Type B pancreatic cell (in vitro differentiated cells): ENCODE measurements around the gene TLX2. TPM values are rescaled to one million over a fixed set of nuclear protein-coding genes. Genes with fewer than 3 reads are reported as not detected.
A peak's percentile ranks its signal among the peaks of the same experiment; 100 is the strongest.

Experiments used
- DNase-seq: peaks from one replicate; pipeline ENCODE4 v3.0.0; 2021; ENCODE audit warnings: mixed read lengths; ENCODE audit not compliant: unreplicated experiment; ENCODE audit errors: extremely low spot score
- H3K27ac Mint-ChIP-seq: 2 replicates; pipeline ENCODE4 v1.8.0; 2021; ENCODE audit warnings: mild to moderate bottlenecking, mixed read lengths
- H3K27me3 Mint-ChIP-seq: 2 replicates; pipeline ENCODE4 v1.8.0; 2021; ENCODE audit warnings: mixed read lengths
- H3K36me3 Mint-ChIP-seq: 2 replicates; pipeline ENCODE4 v1.8.0; 2021; ENCODE audit warnings: mixed read lengths
- H3K4me1 Mint-ChIP-seq: one replicate; pipeline ENCODE4 v1.8.0; 2021; ENCODE audit warnings: mixed read lengths; ENCODE audit not compliant: unreplicated experiment
- H3K4me3 Mint-ChIP-seq: 2 replicates; pipeline ENCODE4 v1.8.0; 2021; ENCODE audit warnings: mild to moderate bottlenecking, mixed read lengths
- H3K9me3 Mint-ChIP-seq: 2 replicates; pipeline ENCODE4 v1.8.0; 2021; ENCODE audit warnings: mixed read lengths
- total RNA-seq: library from RNA; stranded (reverse); gene quantifications from 2 replicates; pipeline ENCODE4 v1.2.1, GENCODE V29; 2021; ENCODE audit warnings: low replicate concordance
- TF ChIP-seq, protein P1 (sequence below): fragments of 200-600 bp; sonication (generic); conservative IDR thresholded peaks from 2 replicates; pipeline ENCODE4 v1.5.0; 2021; ENCODE audit warnings: antibody characterized with exemption, mild to moderate bottlenecking

TLX2 gene
- total RNA-seq, 1 donor from 2014 or later = 2.9 TPM

DNA sequence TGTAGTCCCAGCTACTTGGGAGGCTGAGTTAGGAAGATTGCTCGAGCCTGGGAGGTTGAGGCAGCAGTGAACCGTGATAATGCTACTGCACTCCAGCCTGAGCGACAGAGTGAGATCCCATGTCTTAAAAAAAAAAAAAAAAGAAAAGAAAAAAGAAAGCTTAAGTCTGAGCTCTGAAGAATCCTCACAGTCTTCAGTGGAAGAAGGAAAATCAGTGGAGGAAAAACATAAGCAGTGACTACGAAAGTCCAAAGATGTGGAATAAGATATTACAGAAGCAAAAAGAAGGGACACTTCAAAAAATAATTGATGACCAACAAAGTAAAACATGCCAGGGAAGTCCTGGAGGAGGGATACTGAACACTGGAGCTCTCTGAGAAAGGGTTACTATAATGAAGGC is 4.0 kb upstream of the TLX2 start:
- Mint-ChIP-seq H3K4me1 (peaks cover 15% of the 10 kb centered on the region), H3K9me3 (no peaks in the 10 kb centered on the region), H3K27me3 (peaks cover 65% of the 10 kb centered on the region), H3K27ac (no peak overlapping the region), H3K36me3 (peaks cover 8% of the 10 kb centered on the region), H3K4me3 (no peak overlapping the region)
- TF ChIP-seq, protein P1, sequence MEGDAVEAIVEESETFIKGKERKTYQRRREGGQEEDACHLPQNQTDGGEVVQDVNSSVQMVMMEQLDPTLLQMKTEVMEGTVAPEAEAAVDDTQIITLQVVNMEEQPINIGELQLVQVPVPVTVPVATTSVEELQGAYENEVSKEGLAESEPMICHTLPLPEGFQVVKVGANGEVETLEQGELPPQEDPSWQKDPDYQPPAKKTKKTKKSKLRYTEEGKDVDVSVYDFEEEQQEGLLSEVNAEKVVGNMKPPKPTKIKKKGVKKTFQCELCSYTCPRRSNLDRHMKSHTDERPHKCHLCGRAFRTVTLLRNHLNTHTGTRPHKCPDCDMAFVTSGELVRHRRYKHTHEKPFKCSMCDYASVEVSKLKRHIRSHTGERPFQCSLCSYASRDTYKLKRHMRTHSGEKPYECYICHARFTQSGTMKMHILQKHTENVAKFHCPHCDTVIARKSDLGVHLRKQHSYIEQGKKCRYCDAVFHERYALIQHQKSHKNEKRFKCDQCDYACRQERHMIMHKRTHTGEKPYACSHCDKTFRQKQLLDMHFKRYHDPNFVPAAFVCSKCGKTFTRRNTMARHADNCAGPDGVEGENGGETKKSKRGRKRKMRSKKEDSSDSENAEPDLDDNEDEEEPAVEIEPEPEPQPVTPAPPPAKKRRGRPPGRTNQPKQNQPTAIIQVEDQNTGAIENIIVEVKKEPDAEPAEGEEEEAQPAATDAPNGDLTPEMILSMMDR = no peak
- no peak for DNase-seq

DNA sequence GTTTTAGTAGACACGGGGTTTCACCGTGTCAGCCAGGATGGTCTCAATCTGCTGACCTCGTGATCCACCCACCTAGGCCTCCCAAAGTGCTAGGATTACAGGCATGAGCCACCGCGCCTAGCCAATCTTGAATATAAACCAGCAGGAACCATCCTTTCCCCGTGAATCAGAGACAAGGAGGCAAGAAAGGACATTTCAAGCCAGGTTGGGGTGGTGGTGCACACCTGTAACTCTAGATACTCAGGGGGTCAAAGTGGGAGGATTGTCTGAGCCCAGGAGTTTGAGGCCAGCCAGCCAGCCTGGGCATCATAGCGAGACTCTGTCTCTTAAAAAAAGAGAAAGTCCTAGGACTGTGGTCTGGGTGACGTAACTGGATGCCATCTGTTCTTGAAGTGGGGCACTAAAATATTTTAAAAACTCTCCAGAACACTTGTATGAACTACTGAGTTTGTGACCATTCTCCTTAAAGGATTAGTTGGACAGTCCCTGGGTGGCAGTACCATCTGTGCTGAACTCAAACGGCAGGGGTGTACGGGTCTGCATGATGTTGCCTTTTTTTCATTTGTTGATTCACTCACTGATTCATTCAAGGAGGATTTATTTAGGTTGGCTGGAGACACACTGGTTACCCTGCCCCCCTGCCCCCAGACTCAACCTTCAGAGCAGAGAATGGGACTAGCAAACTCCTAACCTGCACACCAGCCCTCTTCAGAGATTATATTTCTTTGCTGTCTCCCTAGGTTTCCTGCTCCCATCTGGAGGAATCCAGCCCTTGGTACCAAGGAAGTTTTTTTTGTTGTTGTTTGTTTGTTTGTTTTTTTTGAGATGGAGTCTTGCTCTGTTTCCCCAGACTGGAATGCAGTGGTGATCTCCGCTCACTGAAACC is 2.9 kb upstream of the TLX2 start:
- Mint-ChIP-seq H3K36me3 (peaks cover 6% of the 10 kb centered on the region), H3K27ac (no peak overlapping the region), H3K4me1 (peaks cover 15% of the 10 kb centered on the region), H3K4me3 (no peak overlapping the region), H3K27me3 (peaks cover 74% of the 10 kb centered on the region), H3K9me3 (no peaks in the 10 kb centered on the region)
- no peak for DNase-seq
- TF ChIP-seq, protein P1 = no peak

DNA sequence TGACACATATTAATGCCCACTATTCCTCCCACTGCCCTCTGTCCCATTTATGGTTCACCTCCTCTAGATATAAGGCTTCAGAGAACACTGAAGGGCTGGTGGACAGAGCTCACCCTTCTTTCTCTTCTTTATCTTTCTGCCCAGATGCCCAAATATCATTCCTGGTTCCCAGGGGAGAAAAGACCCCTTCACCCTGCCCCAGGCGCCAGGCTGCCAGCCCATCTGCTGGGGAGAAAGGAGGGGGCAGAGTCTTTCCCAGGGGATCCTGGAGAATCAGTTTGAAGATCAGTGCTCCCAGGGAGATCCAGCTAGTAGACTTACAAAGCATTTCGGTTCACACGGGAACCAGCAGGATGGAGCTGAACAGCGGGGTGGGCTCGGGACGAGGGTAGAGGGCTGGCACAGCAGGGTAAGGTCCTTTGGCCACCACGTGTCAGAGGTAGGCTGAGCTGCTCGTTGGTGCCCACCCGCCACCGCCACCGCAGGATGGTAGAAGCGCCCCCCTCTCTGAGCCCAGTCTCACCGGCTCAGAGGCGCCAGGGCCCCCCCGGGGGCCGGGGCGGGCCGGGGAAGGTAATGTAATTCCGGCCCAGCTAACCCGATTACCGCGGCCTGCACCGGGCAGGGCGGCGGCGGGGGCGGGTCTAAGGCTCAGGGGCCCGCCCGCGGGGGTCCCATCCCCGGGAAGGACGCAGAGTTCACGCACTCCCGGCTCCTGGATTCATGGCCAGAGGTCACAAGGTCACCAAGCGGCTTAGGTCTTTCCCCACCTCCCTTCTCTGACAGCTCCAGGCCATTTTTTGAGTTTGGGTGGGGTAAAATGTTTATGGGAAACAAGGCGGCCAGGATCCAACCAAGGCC is 1.3 kb upstream of the TLX2 start:
- TF ChIP-seq, protein P1 = no peak
- peaks cover 9% of the 10 kb centered on the region for H3K4me1 Mint-ChIP-seq
- no peaks in the 10 kb centered on the region for H3K9me3 Mint-ChIP-seq
- H3K4me3 Mint-ChIP-seq = peak overlapping the region; percentile 34
- no peak for DNase-seq
- peaks cover 3% of the 10 kb centered on the region for H3K36me3 Mint-ChIP-seq
- H3K27ac Mint-ChIP-seq = no peak overlapping the region
- peaks cover 85% of the 10 kb centered on the region for H3K27me3 Mint-ChIP-seq

DNA sequence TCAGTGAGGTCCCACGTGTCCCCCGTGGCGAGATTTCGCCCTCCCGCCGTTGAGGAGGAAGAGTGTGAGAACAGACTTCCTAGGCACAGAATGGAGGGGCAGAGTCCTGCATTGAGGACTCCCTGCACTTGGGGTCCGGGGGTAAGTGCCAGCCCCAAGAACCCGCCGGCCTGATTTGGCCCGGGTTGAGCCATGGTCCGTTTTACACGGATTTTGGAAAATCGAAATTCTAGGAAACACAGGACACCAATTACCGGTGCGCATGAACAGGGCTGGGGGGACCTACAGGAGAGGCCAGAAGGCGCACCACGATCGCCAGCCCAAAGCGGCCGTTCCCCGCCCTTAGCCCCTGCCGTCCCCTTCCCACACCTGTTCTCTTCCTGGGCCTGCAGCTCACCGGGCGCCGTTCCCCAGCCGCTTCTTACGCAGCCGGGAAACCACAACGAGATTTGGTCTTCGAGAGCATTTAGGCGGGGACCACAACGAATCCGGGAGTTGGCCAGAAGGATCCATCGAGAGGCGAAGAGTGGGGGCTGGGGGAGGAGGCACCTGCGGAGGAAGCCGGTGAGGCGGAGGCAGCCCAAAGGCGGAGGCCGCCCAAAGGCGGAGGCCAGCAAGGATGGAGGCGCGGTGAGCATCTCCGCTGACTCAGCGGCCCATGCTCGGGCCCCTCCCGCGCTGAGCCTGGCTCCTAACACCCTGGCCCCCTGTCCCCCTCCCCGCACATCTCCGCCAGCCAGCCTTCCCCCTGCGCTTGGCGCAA is 464 bp upstream of the TLX2 start:
- Mint-ChIP-seq H3K4me3 (peak overlapping the region; percentile 34), H3K36me3 (peaks cover 3% of the 10 kb centered on the region), H3K27me3 (peaks cover 85% of the 10 kb centered on the region), H3K4me1 (peaks cover 1% of the 10 kb centered on the region), H3K9me3 (no peaks in the 10 kb centered on the region), H3K27ac (no peak overlapping the region)
- DNase-seq = no peak
- TF ChIP-seq, protein P1 = no peak

DNA sequence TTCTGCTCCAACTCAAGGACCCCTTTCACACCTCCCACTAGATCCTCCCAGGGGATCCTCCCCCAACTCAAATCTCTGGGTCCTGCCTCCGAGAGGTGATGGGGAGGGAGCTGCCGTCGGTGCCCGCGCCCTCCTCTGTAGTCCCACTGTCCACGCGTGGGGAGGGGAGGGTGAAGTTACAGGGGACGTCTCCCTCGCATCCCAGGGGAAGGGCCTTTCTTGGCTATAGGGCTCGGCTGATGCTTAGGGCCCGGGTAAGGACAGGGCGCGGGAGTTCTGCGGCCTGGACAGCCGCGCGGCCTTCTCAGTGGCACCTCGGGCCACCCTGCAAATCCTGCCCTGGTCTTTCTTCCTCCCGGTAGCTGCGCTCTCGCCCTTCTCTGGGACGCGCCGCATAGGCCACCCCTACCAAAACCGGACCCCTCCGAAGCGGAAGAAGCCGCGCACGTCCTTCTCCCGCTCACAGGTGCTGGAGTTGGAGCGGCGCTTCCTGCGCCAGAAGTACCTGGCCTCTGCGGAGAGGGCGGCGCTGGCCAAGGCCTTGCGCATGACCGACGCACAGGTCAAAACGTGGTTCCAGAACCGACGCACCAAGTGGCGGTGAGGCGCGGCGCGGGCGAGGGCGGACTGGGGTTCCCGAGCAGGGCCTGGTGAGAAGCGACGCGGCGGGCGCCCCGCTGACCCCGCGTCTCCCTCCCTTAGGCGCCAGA is 1.2 kb downstream of the TLX2 start:
- H3K4me3 Mint-ChIP-seq = peak overlapping the region; percentile 55
- no peak for DNase-seq

More for the DNA sequence above, 1.2 kb downstream of the TLX2 start:
- Mint-ChIP-seq H3K27me3 (peaks cover 90% of the 10 kb centered on the region), H3K9me3 (no peaks in the 10 kb centered on the region), H3K27ac (no peak overlapping the region), H3K36me3 (peaks cover 3% of the 10 kb centered on the region), H3K4me1 (no peaks in the 10 kb centered on the region)
- TF ChIP-seq, protein P1 = no peak
